Psoas muscle (tissue), 8 donors: ENCODE results near the gene MAP2K6. TPM values are rescaled to one million over a fixed set of nuclear protein-coding genes. Genes with fewer than 3 reads are reported as not detected.
A peak's percentile ranks its signal among the peaks of the same experiment; 100 is the strongest.

ENCODE experiments used
- ATAC-seq, 4 donors: fragments of 200-7000 bp; cut with Tn5 transposase; one replicate each; pipeline ENCODE4 v1.9.1; 2020; ENCODE audit warnings: moderate library complexity in 3 of 4, mild to moderate bottlenecking in 2 of 4
- DNase-seq, 2 donors: peaks; one replicate each; pipeline ENCODE4 v3.0.0-alpha.2; 2020
- H3K27ac ChIP-seq: fragments of 200-600 bp; one replicate; pipeline ENCODE4 v1.8.0; 2022
- H3K27me3 ChIP-seq, 3 donors: fragments of 200-600 bp in 1 of 3; one replicate each; pipeline versions ENCODE4 v1.6.1 to v1.8.0; 2013 to 2022; ENCODE audit warnings: low read length in 2 of 3, mild to moderate bottlenecking in 2 of 3, moderate library complexity in 1 of 3; ENCODE audit not compliant: insufficient read depth in 3 of 3
- H3K36me3 ChIP-seq, 2 donors: fragments of 200-600 bp in 1 of 2; one replicate each; pipeline versions ENCODE4 v1.6.1 to v1.8.0; 2013 to 2022; ENCODE audit warnings: low read depth in 1 of 2, mild to moderate bottlenecking in 1 of 2, moderate library complexity in 1 of 2; ENCODE audit not compliant: insufficient read depth in 1 of 2
- H3K4me1 ChIP-seq: fragments of 200-600 bp; one replicate; pipeline ENCODE4 v1.8.0; 2022
- H3K4me3 ChIP-seq: fragments of 200-600 bp; one replicate; pipeline ENCODE4 v1.8.0; 2022; ENCODE audit warnings: mild to moderate bottlenecking
- H3K9me3 ChIP-seq: fragments of 200-600 bp; one replicate; pipeline ENCODE4 v1.8.0; 2022
- CTCF ChIP-seq: fragments of 200-600 bp; IDR thresholded peaks from one replicate; pipeline ENCODE4 v1.8.0; 2022; ENCODE audit warnings: antibody characterized with exemption
- WGBS, 3 donors: extraction: QIAGEN DNeasy Blood & Tissue Kit; methylation state at CpG; one replicate each; pipeline versions ENCODE4 v1.1.6 to v1.1.7; 2013; 5-methylcytosine and 5-hydroxymethylcytosine counted together
- intact Hi-C, 2 donors: fragments of 100-400 bp; cut with DNase I; formaldehyde crosslinking; loops; one replicate each; pipeline versions ENCODE4 v1.11.0 to v1.14.2; 2022
- polyA plus RNA-seq, 3 donors: library from polyadenylated mRNA; stranded (reverse); fragments of 200-250 nt; gene quantifications; one replicate each; pipeline ENCODE4 v1.2.3, GENCODE V29; 2013
- total RNA-seq, 4 donors: library from RNA; stranded (reverse); fragmentation: NEBNext Ultra II Directional in 2 of 4; extraction: Animal tissue kit (Norgen Biotek cat#: 25700) in 2 of 4; gene quantifications; one replicate each; pipeline versions ENCODE4 v1.2.1 to v1.2.4, GENCODE V29; 2021 to 2023
- donor health status: healthy with polysubstance abuse.
- donor health status: DM: no; HTN: no; CAD: no; lungs with moderate emphysema.
- donor health status: Bipolar disorder and iron deficiency.
- donor health status: healthy.
- donor health status: DM: yes; HTN: yes; CAD: no.
- donor health status: DM: no; HTN: no; CAD: no.
- donor health status: DM: no; HTN: no; CAD: no.
- donor health status: DM: yes; HTN: yes; CAD: no.

MAP2K6 gene
- total and polyA plus RNA-seq, 7 donors: 6.4 to 127 (median 50.0) TPM

DNA sequence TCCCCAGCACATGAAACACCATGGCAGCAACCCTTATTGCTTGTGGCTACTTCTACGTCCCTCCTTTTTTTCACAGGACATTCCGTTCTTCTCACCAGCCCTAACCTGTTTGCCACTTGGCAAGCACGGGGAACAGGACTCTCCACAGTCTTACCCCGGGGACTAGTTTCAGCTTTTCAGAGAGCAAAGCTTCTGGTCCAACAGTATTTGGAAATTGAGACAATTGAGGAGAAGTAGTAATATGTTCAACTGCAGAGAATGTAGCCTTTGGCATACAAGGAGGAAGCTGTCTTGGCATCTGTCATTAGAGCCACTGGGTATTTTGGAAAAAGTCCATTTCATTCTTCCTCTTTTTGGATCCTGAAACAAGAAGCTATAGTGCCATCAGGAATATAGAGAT lies 65.7 kb downstream of the MAP2K6 start:
- peak; percentile 93 to 96 (median 94) for ATAC-seq
- WGBS, 3 donors: 17 to 30% (median 18%) methylated on average over 4 of the region's 4 CpGs
- intact Hi-C loops: no loop called here

GRCh38 chr17:69485251-69485661 lies 70.8 kb downstream of the MAP2K6 start:
- no peaks in the 10 kb centered on the region for H3K27me3 ChIP-seq
- H3K27ac ChIP-seq: peak overlapping the region; percentile 82
- peak in 2 of 4 donors; percentile 5 to 28 for ATAC-seq
- peak overlapping the region; percentile 26 for H3K4me3 ChIP-seq
- no peaks in the 10 kb centered on the region for H3K36me3 ChIP-seq
- H3K4me1 ChIP-seq: peaks cover 42% of the 10 kb centered on the region
- no peak for TF ChIP-seq CTCF
- intact Hi-C loops: loop anchor here (5.0 kb wide), 1 partner anchor 33 kb away; no protein-coding TSS in a partner anchor
- no peak for DNase-seq
- H3K9me3 ChIP-seq: no peaks in the 10 kb centered on the region
- WGBS, 3 donors: 27 to 49% (median 46%) methylated on average over 3 of the region's 3 CpGs

More for the DNA sequence above, 65.7 kb downstream of the MAP2K6 start:
- peak overlapping the region; percentile 80 for H3K27ac ChIP-seq
- no peak for TF ChIP-seq CTCF
- no peaks in the 10 kb centered on the region for H3K27me3 ChIP-seq
- H3K4me1 ChIP-seq: peaks cover 19% of the 10 kb centered on the region
- H3K9me3 ChIP-seq: no peaks in the 10 kb centered on the region
- H3K36me3 ChIP-seq: no peaks in the 10 kb centered on the region
- DNase-seq: peak; percentile 73 to 89
- peak overlapping the region; percentile 59 for H3K4me3 ChIP-seq

DNA sequence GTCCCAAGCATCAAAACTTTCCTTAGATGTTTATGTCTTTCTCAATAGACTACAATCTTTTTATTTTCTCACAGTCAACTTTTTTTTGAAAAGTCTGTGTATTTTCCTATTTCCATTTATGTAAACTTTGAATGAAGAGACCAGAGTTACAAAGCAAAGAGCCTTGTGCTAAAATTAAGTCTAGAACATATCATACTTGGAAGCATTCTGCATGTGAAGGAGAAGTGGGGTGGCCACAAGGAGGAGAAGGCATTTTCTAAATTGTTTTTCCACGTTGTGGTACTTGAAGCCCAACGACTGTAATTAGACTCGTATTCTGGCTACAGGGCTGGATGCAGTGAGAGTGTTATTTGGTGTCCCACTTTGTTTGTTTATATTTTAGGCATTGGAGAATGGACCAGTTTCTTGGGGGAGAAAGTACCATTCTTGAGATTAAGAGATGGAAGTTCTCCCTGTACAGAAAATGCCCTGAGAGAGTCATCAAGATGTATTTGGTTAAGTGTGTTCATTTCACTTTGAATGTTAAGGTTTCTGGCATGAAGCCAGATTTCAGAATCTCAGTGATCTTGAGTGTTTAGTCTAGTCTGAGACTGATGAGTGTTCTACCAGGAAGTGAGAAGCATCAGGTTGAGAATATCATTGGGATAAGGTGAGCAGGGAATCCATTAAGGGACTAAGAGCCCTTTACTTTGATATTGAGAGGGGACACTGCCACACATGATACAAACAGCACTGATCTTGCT lies 71.6 kb downstream of the MAP2K6 start:
- H3K9me3 ChIP-seq: no peaks in the 10 kb centered on the region
- H3K27ac ChIP-seq: peak overlapping the region; percentile 82
- H3K36me3 ChIP-seq: no peaks in the 10 kb centered on the region
- DNase-seq (no peak), ATAC-seq (peak; percentile 15 to 40 (median 25))
- peak overlapping the region; percentile 42 for H3K4me3 ChIP-seq
- no peak for TF ChIP-seq CTCF
- intact Hi-C loops: loop anchor here (2.0 to 5.0 kb wide), 2 partner anchors 15 to 34 kb away; no protein-coding TSS in a partner anchor
- H3K4me1 ChIP-seq: peaks cover 42% of the 10 kb centered on the region
- no peaks in the 10 kb centered on the region for H3K27me3 ChIP-seq
- WGBS, 3 donors: 4 to 8% (median 7%) methylated on average over 3 of the region's 3 CpGs

DNA sequence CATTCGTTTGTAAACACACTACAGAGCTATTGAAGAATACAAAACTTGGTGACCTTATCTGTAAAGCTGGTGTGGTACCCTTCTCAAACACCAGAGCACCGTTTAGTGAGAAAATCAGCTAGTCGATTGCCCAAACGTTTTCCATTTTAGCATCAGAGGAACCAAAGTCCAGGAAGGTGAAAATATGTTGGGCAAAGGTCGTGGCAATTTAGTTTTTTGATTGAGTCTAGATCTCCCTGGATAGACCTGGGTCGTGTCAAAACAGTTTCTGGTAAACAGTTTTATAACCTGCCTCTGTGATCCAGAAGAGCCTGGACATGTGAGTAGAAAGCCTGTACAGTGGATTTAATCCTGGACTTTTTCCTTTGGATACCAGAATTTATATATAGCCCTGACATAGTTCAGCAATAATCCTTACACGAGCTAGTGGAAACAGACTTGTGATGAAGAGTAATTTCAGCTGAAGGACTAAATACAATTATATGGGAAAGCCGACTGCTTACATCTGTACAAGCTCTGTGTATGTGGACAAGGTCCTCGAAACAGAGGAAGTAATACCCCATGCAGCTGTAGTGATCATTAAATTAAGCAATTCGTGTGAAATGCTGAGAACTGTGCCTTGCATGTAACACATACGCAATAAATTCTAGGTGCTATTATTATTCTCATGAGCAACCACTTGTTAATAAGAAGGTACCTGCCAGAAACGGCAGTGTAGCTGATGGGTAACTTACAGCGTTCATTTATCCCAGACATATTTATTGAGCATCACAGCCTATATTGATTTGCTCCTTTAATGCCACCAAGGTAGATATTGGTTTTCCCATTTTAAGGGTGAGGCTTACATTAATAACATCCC lies 72.5 kb downstream of the MAP2K6 start:
- no peak for DNase-seq
- TF ChIP-seq CTCF: no peak
- Histone ChIP-seq H3K27me3 (no peaks in the 10 kb centered on the region), H3K4me3 (peak overlapping the region; percentile 42), H3K36me3 (no peaks in the 10 kb centered on the region), H3K9me3 (no peaks in the 10 kb centered on the region), H3K27ac (peak overlapping the region; percentile 82), H3K4me1 (peaks cover 44% of the 10 kb centered on the region)
- ATAC-seq: peak; percentile 75 to 90 (median 88)
- WGBS, 3 donors: 37 to 43% (median 40%) methylated on average over 13 of the region's 13 CpGs
- intact Hi-C loops: loop anchor here (2.0 to 5.0 kb wide), 2 partner anchors 14 to 35 kb away; no protein-coding TSS in a partner anchor
